ENCODE data around the gene FAP.

Gene FAP

DNA sequence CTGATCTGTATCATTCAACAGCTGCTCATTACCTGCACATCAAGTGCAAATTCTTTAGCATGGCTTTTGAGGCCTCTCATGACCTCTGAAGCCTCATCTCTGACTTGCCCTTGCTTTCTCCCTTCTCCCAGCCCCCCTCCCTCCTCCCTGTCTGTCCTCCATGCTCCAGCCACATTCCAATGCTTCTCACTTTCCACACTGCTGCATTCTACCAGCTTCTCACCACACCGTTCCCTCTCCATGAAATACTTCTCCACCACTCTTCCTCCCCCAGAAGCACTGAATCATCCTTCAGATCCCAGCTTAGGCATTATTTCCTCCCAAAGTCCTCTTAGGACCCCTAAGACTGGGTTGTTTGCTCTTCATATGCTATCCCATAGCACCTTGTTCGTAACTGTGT, 118.1 kb downstream of the FAP start:
- no peak for DNase-seq

- peak; percentile 53 for DNase-seq
These were observed 119.2 kb downstream of the FAP start for GRCh38 chr2:162123806-162124758.
